Measurements from ENCODE around the gene RPL29.
"Not testable (repeated sequence)": the region's sequence is repeated elsewhere in the genome, so short reads cannot be mapped to it uniquely, and the experiment has no call there.

Gene RPL29

GRCh38 chr3:51995346-51996163 lies at the start of gene RPL29:
Gene RPL29 (minus strand): TSS chr3:51995895. CDS start chr3:51995461, 434 bp downstream.
- peak; percentile 93 for DNase-seq

GRCh38 chr3:52044869-52045619 lies 49.3 kb upstream of the RPL29 start:
- no peak for DNase-seq

- DNase-seq, result no peak
Observed at GRCh38 chr3:52043750-52044149, 48.1 kb upstream of the RPL29 start.

GRCh38 chr3:52043039-52043438 lies 47.3 kb upstream of the RPL29 start:
- not testable (repeated sequence) for DNase-seq

- no peak for DNase-seq
Observed at GRCh38 chr3:52041118-52041731, 45.5 kb upstream of the RPL29 start.

- no peak for DNase-seq
Observed at GRCh38 chr3:52040600-52040999, 44.9 kb upstream of the RPL29 start.

- DNase-seq, result no peak
Observed at GRCh38 chr3:52039846-52040245, 44.2 kb upstream of the RPL29 start.

- DNase-seq, result no peak
Observed at GRCh38 chr3:52039426-52039825, 43.7 kb upstream of the RPL29 start.

- DNase-seq, result no peak
Observed at GRCh38 chr3:52038227-52038626, 42.5 kb upstream of the RPL29 start.

GRCh38 chr3:52037291-52037690 lies 41.6 kb upstream of the RPL29 start:
- DNase-seq, result no peak

GRCh38 chr3:52036829-52037228 lies 41.1 kb upstream of the RPL29 start:
- DNase-seq, result no peak

GRCh38 chr3:52036222-52036694 lies 40.6 kb upstream of the RPL29 start:
- DNase-seq, result peak; percentile 66

- no peak for DNase-seq
Observed at GRCh38 chr3:52034651-52035050, 39.0 kb upstream of the RPL29 start.

- no peak for DNase-seq
Observed at GRCh38 chr3:52034212-52034611, 38.5 kb upstream of the RPL29 start.

GRCh38 chr3:52033748-52034147 lies 38.1 kb upstream of the RPL29 start:
- DNase-seq, result not testable (repeated sequence)

- DNase-seq, result no peak
Observed at GRCh38 chr3:52032702-52033408, 37.2 kb upstream of the RPL29 start.

GRCh38 chr3:52031896-52032295 lies 36.2 kb upstream of the RPL29 start:
- DNase-seq, result no peak

GRCh38 chr3:52030714-52031310 lies 35.1 kb upstream of the RPL29 start:
- no peak for DNase-seq

- no peak for DNase-seq
Observed at GRCh38 chr3:52029535-52029934, 33.8 kb upstream of the RPL29 start.

GRCh38 chr3:52029053-52029452 lies 33.4 kb upstream of the RPL29 start:
- DNase-seq, result no peak

GRCh38 chr3:52028572-52028971 lies 32.9 kb upstream of the RPL29 start:
- DNase-seq, result no peak

GRCh38 chr3:52026041-52026440 lies 30.3 kb upstream of the RPL29 start:
- peak; percentile 89 for DNase-seq

- DNase-seq, result peak; percentile 16
Observed at GRCh38 chr3:52025453-52025852, 29.8 kb upstream of the RPL29 start.

All from NCI-H2171 treated with DMSO at 0.1 percent for 48 hours (cell line).